Embryonic facial prominence (tissue), 1 donor: Measurements from ENCODE around the gene SPINK1.
"Not testable (repeated sequence)": the region's sequence is repeated elsewhere in the genome, so short reads cannot be mapped to it uniquely, and the experiment has no call there.

ENCODE experiments used
- DNase-seq: peaks from one replicate; pipeline ENCODE4 v3.0.0-alpha.2; 2016; ENCODE audit errors: extremely low spot score

The SPINK1 gene

DNA sequence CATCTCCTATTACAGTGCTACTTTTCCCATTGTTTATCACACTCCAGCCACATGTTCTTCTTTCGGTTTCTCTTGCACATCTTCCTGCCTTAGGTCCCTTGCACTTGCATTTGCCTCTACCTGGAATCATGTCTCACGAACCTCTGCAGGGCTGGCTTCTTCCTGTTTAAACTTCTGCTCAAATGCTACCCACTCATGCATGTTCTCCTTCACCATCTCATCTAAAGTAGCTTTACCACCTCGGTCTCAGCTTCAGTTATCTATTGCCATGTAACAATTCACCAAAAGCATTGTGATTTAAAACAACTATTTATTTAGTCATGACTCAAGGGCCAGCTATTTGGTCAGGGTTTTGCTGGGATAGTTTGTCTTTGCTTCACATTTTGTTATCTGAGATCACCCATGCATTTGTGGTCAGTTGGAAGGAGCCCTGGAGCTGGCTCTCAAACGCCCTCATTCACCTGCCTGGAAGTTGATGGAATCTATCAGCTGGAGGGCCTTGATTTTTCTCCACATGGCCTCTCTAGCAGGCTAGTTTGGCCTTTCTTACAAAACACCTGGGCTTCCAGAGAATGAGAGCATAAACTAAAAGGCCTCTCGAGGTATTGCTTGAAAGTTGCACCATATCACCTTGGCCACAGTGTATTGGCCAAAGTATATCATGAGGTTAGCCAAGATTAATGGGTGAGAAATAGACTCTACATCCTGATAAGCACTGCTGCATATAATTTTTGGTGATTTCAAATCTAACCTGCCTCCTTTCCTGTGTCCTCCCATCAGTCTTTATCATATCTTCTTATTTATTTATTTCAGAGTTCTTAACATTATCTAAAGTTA, 21.4 kb downstream of the SPINK1 start:
- DNase-seq: no peak

GRCh38 chr5:147805030-147805454, 26.4 kb downstream of the SPINK1 start:
- DNase-seq: no peak

DNA sequence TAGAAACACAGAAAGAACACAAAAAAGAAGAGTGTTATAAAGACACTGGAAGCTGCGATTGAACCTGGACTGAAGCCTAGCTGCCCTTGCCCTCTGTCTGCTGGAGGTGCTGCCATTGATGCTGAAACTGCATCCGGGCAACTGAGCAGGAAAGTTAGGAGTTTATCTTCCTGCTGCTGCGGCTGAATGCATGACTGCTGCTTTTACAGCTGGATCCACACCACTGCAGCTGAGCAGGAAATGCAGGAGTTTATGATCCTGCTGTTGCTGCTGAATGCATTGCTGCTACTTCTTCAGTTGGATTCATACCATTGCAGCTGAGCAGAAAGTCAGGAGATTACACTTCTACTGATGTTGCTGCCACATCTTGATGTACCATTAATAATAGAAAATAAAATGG, 27.1 kb downstream of the SPINK1 start:
- DNase-seq: no peak

DNA sequence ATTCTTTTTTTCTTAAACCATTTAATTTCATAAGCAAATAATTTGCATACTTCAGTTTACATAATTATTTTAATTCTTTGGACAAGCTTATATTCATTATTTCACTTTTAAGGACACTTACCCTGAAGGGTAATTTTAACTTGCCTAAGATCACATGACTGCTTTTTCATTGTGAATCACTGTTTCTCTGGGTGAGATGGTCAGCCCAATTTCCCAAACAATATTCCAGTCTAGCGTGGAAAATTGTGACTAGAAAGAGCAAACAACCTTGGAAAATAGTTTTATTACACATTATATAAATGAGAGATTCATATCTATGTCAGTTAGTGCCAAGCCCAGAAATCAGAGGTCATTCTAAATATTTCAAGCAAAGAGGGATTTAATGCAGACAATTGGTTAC, 27.5 kb downstream of the SPINK1 start:
- no peak for DNase-seq

DNA sequence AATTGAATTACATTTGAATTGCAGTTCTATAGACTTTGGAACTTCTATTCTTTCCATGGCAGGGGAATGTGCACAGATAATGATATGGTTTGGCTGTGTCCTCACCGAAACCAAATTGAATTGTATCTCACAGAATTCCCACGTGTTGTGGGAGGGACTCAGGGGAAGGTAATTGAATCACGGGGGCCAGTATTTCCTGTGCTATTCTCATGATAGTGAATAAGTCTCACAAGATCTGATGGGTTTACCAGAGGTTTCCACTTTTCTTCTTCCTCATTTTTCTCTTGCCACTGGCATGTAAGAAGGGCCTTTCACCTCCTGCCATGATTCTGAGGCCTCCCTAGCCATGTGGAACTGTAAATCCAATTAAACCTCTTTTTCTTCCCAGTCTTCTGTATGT, 28.3 kb downstream of the SPINK1 start:
- not testable (repeated sequence) for DNase-seq

- no peak for DNase-seq
Observed at GRCh38 chr5:147801461-147801860, 30.0 kb downstream of the SPINK1 start.

GRCh38 chr5:147800491-147800890, 31.0 kb downstream of the SPINK1 start:
- no peak for DNase-seq

DNA sequence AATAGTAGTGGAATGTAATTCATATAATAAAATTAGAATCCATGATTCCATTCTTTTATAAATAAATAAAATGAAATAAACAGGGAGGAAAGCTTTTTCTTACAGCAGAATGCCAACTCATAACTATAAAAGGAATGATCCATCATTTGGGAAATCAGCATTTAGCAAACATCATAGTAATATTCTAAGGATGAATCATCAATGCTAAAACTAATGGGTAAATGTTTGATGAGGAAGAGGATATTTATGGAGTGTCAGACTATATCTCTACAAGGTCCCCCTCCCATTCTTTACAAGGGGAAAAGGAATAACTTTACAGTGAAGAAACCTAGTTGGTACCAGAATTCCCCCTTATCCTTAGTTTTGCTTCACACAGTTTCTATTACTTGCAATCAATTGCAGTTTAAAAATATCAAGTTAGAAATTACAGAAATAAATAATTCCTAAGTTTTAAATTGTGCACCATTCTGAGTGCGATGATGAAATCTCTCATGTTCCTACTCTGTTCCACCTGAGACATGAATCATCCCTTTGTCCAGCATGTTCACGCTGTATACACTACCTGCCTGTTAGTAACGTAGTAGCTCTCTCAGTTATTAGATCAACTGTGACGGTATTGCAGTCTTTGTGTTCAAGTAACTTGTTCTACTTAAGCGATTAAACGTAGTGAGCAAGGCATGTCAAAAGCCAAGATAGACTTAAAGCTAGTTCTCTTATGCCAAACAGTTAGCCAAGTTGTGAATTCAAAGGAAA, 34.7 kb downstream of the SPINK1 start:
- DNase-seq: no peak

- DNase-seq: no peak
Observed at GRCh38 chr5:147791181-147791580, 40.3 kb downstream of the SPINK1 start.

DNA sequence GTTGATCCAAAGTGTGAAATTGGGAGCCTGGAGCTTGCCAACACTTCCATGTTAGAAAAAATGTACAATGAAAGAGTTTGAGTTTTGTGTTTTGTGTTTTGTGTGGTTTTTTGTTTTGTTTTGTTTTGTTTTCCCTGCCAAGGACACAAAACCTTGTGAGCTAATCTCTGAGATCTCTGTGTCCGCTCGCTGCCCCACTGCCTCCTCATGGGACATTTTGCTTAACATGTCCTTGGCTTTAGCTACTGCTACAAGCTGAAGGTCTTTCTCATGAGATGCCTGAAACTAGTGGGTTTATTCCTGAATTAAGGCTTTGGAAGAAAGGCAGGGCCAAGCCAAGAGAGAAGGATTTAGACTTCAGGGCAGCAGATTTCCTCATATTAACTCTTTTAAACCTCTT, 41.7 kb downstream of the SPINK1 start:
- DNase-seq: no peak

DNA sequence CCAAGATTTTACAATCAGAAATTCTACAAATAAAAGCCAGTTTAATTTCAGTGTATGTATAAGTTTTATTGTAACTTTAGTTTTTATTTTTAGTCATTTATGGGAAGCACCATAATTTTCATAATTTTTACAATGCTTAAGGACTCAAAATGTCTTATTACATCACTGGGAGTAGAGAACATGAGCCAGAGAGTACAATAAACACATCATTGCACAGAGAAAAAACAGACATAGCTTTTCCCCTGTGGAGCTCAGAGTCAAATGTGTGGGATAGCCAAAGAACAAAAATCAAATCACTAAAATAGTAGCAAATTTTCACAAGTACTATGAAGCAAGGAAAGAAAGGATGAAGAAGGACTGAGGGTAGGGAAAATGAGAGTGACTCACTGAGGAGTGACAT, 43.4 kb downstream of the SPINK1 start:
- DNase-seq: no peak

GRCh38 chr5:147786142-147786541, 45.3 kb downstream of the SPINK1 start:
- no peak for DNase-seq

GRCh38 chr5:147784146-147784987, 47.1 kb downstream of the SPINK1 start:
- no peak for DNase-seq

DNA sequence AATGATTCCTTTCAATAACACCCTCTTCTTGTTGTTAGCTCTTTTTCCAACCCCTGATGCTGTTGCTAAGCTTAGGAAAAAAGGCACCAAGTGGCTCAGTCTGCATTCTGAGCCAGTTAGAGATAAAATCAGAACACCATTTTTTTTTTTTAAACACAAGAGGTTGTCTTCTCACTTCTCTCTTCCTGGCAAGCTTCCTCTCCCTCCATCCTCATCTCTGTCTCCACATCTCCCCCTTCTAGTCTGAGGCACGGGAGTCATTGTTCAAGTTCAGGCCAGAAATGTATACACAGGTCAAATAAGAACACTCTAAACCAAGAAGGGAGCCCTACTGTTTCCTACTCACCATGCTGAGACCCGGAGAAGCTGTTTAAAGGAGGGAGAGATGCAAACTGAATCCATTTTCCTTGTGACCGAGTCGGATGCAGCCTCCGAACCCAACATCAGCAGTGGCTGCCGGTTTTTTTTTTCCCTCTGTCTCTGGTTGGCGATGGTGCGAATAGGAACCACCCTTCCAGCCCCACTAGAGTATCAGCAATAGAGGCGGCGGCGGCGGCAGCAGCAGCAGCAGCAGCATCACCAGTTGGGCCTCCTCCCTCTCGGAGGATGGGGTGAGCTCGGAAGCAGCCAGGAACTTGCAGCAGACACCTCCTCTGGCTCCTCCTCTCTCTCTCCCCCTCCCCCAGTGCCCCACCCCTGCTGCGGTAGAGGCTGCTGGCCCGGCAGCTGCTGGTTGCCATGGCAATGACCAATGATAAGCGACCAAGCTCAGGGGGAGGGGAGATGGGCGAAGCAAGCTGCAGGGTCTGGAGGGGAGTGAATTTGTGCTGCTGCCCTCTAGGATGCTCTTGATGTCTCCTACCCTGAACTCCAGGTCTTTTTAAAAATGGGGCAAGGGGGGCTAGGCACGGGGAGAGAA, 49.1 kb downstream of the SPINK1 start, which contains the start of gene JAKMIP2:
TSS of gene JAKMIP2 (minus strand) at position 619 of the 919 bp plus-strand sequence. CDS start 110,922 bp downstream, outside the sequence.
- peak; percentile 84 for DNase-seq

- DNase-seq: no peak
Observed at GRCh38 chr5:147780924-147781573, 50.4 kb downstream of the SPINK1 start.

DNA sequence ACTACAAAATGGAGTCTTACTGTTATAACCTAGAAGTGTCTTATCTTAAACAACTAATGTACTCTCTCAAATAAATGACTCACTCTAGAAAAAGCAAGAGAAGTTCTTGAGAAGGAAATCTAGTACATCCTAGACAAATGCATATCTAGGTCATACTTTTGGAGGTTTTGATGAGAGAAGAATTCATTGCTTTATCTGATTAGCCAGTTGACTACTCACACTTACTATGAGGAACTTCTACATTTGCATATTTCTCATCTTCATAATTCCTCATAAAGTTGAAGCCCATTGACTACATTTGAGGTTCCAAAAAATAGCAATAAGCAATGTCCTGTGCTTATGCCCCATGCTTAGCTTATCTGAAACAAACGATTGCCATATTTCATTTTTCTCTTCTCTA, 51.8 kb downstream of the SPINK1 start:
- DNase-seq: no peak

- no peak for DNase-seq
Observed at GRCh38 chr5:147776989-147777388, 54.5 kb downstream of the SPINK1 start.
